Hindlimb muscle (tissue), 1 donor: ENCODE measurements around the gene LY86. TPM values are rescaled to one million over a fixed set of nuclear protein-coding genes. Genes with fewer than 3 reads are reported as not detected.

Source experiments
- DNase-seq: peaks from one replicate; pipeline ENCODE4 v3.0.0-alpha.2; 2013
- polyA plus RNA-seq: library from polyadenylated mRNA; unstranded; fragments of 120-200 nt; gene quantifications from one replicate; pipeline ENCODE4 v1.2.1, GENCODE V29; 2013; ENCODE audit not compliant: insufficient read length

The LY86 gene
- polyA plus RNA-seq = 3.3 TPM

DNA sequence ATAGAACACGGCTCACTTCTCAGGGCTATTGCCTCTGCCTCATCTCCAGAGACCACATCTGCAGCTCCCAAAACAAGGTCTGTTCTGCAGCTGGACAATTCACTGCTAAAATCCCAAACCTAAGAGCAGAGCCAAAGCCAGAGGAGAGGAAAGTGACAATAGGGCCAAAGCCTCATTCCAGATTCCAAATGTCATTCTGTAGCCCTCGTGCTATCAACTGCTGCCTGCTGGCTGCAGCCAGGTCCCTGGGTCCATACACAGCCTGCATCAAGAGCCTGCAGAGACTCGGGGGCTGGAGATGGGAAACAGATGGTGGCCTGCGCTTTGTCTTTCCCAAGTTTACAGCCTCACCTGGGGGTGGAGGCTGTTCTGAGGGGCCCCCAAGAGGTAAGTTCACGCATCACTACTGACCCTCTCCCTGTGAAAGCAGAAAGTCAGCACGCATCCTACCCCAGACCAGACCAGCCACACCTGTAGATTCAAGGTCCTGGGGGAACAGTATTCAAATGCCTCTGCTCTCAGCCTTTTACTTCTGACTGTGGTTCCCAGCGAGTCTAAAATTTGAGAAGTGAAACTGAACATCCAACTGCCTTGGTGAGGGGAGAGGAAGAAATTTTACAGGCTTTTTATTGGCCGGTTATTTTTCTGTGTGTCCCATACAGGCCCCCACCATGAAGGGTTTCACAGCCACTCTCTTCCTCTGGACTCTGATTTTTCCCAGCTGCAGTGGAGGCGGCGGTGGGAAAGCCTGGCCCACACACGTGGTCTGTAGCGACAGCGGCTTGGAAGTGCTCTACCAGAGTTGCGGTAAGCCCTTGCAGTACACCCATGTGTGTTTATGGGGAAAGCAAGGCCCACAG is at the start of gene LY86:
TSS of gene LY86 (plus strand) at position 657 of the 860 bp plus-strand sequence. CDS start at position 672, 15 bp downstream.
- peak; percentile 80 for DNase-seq

DNA sequence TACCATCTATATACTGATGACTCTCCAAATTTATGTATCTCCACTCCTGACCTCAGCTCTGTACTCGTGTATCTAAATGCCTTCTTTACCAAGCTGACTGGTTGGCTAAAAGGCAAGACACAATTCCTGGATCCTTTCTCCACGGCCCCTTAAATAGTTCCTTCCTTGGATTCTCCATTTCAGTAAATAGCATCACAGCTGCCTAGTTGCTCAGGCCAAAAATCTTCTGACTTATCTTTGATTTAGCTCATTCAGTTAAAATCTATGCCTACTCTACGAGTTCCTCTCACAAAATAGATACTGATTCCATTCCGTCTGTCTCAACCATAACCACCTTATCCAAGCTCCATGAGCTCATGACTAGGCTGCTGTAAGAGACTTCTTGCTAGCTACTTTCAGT is 49.5 kb upstream of the LY86 start:
- no peak for DNase-seq

DNA sequence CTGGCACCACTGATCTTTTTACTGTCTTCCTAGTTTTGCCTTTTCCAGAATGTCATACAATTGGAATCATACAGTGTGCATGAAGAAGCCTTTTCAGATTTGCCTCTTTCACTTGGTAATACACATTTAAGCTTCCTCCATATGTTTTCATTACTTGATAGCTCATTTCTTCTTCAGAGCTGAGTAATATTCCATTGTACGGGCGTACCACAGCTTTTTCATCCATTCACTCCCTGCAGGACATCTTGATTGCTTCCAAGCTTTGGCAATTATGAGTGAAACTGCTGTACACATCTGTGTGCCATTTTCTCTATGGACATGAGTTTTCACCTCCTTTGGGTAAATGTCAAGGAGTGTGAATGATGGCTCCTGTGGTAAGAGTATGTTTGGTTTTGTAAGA is 46.2 kb upstream of the LY86 start:
- DNase-seq = no peak

DNA sequence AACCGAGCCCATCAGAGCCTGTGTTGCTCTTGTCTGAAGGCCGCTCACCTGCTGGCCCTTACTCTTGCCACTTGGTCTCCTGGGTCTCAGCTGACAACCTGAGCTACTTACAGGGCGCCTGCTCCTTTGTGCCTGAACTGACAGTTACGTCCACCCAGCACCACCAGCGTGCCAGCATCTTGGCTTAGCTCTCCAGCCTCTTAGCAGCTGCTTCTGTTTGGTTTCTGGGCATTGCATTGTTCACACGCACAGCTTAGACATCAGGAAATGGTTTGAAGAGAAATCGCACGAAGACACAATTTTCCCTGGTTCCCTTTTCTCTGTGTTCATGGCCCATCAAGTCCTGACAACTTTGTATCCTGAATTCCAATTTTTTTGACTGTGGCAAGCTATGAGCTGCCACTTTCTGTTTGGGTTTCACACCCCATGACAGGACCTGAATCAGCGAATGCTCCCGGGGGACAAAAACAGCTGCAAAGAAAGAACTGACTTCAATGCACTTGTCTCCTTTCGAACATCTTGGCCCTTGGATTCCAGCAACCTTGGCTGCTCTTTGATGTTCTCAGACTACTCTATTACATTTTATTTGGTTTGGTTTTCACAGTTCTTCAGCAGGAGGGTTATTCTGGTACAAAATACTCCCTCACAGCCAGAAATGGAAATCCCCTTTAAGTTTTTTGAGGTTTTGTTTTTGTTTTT is 45.2 kb upstream of the LY86 start:
- DNase-seq = no peak

DNA sequence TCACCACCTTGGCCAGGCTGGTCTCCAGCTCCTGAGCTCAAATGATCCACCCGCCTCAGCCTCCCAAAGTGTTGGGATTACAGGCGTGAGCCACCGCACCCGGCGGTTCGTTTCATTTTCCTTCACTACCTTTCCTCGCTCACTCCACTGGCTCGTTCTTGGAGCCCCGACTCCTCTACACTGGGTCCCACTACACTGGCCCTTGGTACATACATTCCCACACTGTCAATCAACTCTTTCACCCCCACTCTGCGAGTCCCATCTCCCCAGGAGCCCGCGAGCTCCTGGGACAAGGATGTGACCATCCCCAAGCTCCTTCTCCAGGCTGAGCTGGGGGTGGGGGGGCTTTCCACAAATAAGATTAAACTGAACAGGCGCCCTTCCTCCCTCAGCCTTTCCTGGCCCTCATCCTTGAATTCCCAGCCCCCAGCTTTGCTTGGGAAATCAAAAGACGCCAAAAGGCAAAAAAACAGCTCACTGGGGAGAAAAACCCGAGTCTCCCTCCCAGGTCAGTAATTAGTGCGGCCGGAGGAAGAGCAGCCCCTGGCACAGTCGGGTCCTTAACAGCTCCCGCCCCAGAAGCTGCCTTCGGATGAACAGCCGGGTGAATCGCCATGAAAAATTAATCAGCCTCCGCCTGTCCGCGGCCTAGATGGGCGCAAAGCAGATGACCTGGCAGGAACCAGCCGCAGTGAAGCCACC is 42.8 kb upstream of the LY86 start:
- peak; percentile 50 for DNase-seq

DNA sequence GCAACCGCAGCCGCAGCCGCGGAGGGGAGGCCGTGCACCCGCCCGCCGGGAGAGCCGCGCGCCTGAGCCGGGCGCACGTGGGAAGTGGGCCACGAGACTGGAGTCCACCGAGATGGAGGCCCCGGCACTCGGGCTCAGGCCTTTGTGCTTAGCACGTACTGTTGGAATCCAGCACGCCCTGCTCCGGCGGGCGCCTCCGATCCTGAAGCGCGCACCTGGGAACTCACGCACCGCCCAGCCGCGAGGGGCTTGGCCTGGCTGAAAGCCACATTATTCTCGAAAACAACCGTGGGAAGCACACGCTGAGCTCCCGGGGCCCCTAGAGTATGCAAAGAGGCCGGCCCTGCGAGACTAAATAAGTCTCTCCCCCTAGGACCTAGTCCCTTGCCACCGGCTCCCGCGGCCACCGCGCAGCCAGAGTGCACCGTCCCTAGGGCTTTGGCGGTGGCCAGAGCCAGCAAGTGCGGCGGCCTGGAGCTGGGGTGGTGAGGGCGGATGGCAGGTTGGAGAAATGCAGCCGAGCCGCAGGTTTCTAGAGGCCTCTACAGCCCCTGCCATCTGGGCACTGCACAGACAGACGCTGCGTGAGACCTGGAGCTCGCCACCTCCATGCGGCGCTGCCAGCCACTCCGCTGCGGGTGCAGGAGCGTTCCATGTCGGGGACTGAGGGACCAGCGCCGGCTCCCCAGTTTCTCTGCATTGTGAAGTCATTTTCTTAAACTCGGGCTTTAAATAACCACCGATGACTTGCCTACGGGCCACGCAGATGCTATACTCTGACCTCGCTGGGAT is 42.0 kb upstream of the LY86 start:
- no peak for DNase-seq

DNA sequence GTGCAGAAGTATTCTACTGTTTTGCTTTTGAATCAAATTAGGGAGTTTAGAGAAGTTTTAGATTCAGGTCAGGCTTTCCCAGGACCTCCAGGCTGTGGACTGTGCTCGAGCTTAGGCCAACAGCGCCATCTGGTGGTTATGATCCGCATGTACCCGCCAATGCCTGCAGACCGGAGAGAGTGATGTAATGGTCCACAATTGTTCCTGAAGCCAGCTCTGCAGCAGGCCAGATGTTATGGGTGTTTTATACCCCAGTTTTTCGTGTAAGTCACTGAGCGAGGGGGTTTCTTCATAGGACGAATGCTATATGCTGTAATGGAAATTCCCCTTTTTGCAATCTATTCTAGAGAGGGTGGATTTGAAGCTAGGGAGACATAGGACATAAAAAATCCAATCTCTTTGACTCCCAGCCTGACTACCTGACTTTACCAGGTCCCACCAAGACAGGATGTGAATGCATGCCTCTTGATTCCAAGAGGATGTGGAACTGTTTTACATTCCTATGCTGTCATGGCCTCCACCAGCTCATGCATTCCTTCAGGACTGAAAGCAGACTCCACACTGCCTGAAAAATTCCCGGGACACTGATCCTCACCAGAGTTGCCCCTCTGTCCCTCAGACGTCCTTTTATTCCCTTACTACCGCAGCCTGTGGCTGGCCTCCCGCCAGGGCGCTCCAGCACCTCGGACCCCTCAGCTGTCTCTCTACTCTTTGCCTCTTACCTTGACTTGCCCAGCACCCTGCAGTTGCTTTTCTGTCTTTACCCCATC is 41.2 kb upstream of the LY86 start:
- peak; percentile 92 for DNase-seq

DNA sequence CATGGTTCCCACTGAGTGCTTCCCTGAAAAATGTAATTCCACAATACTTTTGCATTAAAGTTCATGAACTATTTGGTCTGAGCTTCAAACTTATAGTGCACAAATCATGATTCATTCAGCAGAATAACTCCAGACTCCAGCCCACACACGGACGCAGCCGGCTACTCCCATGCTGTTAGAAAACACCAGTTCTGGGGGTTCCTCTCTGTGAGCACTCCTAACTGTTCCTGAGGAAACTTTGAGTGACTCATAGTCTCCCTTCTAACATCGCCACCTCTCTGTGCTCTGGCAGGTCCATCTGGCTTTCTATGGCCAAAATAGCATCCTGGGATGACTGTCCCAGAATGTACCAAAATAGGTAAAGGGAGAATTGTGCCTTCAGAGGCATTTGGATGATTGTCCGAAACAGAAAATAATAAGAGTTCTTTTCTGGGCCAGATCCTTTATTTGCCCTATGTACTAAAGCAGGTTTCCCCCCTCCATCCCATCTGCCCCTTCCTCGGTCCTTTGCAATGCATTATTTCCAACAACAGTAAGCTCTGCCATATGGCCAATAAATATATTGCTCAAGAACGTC is 32.3 kb upstream of the LY86 start:
- DNase-seq = no peak

DNA sequence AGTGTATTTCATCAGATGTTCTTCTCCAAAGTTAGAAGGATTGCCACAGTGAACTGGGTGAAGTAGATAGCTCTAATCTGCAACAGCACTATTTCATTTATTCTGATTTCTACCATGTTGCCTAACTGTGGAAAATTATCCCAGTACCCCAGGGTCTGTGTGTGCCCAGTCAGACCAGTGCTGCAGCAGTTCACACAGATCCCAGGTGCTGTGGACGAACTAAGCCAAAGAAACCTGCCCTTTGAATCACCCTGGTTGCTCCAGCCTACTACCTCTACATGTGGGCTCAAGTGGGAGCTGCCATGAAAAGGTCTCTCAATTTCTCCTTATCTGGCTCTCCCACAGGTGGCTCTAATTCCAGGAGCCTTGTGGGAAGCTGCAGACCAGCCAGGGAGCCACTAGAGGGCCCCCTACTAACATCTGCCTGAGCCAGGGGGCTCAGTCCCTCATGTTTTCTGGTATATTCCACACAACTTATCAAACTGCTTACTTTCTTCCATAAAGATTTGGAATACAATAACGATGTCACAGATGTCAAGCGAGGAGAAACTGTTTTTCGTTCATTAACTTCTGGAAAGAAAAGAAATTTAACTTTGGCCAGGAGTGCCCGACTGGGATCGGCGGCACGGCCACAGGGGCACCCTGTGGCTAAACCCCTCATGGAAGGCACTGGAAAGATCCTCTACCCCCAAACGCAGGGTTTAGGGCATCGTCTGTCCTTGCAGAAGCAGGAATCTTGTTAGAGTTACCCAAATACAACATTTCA is 31.6 kb upstream of the LY86 start:
- DNase-seq = peak; percentile 40

DNA sequence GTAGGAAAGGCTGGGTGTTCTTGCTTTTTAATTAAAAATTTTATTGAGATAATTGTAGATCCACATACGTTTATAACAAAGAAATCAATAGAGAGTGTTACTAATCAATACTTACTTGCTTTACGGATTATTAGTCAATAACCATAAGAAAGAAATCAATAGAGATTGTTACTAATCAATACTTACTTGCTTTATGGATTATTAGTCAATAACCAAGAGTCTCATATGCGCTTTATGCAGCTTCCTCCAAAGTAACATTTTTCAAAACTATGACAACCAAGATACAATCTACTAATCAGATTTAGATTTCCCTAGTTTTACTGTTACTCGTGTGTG is 31.0 kb upstream of the LY86 start:
- no peak for DNase-seq

DNA sequence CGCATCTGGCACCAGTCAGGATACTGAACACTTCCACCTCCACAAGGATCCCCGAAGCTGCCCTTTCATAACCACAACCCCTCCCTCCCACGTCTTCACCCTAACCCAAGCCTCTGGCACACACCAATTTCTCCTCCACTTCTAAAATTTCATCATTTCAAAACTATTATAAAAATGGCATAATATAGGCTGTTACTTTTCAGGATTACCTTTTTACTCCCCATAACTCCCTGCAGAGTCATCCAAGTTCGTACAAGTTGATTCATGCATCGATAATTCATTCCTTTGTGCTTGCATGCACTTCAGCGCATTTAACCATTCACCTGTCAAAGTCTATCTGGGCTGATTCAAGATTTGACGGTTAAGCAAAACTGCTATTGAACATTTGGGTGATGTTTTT is 30.6 kb upstream of the LY86 start:
- no peak for DNase-seq

DNA sequence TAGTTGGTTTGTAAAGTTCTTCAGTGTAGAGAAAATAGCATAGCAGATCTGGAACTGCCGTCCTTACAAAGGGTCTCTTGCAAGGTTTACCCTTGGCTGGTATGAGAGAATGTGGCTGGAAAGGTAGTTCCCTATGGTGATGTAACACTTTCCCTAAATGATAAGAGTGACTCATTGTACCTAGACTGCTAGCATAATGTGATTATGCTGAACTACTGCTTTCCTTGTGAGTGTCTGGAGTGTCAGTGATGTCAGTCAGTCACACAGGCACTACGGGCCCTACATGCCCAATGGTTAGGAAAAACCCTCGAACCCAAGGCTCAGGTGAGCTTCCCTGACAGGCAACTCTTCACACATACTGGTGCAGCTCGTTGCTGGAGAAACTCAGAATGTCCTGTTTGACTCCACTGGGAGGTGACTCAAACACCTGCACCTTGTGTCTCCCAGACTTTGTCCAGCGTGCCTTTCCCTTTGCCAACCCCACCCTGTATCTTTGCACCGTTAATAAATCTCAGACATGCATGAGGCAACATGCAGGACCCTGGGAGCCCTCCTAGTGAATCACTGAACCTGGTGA is 28.4 kb upstream of the LY86 start:
- no peak for DNase-seq

DNA sequence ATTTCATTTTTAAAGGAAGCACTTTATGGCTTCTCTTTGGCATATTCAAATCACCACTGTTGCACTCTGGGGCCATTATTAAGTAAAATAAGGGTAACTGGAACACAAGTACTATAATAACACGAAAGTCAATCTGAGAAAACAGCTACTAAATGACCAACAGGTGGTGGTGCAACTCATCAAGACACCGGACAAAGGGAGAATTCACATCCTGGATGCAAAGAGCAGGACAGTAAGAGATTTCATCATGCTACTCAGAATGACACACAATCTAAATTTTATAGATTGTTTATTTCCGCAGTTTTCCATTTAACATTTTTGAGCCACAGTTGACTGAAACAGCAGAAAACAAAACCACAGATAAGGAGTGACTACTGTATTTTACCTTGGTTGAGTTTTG is 27.6 kb upstream of the LY86 start:
- no peak for DNase-seq

DNA sequence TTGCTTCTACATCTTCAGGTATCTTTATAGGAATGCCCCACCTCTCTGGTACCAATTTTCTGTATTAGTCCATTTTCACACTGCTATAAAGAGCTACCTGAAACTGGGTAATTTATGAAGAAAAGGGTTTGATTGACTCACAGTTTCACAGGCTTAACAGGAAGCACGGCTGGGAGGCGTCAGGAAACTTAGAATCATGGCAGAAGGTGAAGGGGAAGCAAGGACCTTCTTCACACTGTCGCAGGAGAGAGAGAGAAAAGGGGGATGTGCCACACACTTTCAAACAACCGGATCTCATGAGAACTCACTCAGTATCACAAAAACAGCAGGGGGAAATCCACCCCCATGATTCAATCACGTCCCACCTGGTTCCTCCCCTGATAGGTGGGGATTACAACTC is 24.4 kb upstream of the LY86 start:
- no peak for DNase-seq

DNA sequence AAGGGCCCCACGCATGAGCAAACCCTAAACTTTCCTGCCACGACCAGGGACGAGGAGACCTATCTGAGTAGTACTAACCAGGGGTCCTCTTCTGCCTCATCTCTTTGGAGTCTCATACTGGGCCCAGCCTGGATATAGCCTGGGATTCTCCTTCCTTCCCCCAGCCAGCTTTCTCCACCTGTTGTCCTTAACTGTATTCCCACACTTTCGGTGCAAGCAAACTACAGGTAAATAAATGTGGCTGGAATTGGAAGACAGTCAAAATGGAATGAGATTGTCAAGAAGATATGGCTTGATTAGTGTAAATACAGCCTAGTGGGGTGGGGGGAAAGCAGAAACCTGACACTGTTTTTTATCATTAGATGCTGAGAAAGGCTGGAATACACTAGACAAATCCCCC is 23.5 kb upstream of the LY86 start:
- DNase-seq = no peak

DNA sequence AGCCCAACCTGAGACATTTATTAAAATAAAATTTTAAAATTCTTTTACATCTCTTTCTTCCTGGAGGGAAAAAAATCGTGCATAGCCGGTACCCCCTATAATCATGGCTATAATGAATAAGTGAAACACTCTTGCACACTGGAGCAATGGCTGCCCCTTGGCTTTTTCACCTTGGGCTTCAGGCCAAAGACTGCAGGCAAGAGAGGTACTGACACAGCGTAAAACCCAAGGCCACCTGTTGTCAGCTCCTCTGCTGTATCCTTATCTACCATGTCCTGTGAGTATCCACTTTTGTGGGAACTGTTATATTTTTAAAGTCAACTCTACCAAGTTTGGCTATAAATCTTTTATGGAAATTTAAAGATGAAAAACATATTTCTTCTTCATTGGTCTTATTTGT is 23.0 kb upstream of the LY86 start:
- no peak for DNase-seq

DNA sequence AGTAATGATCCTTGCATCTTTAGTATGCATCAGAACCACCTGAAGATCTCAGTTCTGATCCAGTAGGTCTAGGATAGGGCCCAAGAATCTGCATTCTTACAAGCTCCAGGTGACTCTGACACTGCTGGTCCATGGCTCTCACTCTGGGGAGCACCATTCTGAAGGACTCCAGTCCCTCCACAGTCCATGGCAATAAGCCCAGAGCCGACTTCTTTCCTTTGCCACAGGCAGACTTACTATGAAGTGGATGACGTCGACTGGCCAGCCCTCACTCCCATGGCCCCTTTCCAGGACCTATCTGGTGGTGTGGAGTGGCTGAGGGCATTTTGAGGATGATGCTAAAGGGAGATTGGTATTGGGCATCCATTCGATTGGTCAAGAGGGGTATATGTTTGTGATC is 21.8 kb upstream of the LY86 start:
- DNase-seq = no peak

DNA sequence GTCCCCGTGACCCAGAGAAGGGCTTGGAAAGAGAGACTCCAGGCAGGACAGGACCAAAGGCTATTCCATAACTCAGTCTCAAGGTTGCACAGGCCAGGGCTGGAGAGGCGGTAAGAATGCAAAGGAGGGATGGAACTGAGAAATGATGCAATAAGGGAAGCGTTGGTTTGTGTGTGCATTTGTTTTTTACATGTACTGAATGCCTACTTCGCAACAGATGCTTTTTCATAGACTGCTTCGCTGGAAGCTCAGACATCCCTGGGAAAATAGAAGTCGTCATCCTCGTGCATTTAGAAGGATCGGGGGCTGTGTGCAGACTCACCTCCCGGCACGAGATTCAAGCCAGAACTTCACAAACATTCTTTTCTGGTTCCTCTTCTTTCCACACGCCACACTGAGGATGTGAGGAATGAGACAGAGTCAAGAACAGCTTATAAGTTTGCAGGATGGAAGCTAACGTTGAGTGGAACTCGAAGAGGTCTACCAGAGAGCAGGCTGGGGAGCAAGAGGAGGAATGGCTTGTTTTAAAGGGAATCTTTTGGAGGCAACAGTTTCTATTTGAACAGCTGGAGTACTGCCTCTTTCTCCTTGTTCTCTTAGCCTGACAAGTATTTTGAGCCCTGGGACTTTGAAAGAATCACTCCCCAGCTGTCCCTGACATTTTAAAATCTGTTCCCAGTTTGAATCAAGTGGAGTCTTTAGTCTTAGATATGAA is 19.3 kb upstream of the LY86 start:
- DNase-seq = no peak

DNA sequence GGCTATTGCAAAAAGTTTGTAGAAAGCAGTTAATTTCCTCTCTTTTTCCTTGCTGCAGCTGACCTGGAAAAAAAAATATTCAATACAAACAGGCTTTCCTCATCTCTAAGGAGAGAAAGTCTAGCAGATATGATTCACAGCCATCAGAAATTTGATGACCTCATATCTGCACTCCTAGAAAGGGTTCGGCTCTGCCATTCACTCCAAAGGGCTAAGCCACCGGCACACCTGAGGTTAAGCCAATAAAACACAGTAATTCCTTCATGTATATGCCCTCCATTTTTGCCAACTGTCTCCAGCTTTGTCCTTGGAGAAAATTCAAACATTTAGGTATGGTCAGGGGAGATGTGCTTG is 18.7 kb upstream of the LY86 start:
- DNase-seq = no peak
